ENCODE measurements around the gene DMAC2.

DNA sequence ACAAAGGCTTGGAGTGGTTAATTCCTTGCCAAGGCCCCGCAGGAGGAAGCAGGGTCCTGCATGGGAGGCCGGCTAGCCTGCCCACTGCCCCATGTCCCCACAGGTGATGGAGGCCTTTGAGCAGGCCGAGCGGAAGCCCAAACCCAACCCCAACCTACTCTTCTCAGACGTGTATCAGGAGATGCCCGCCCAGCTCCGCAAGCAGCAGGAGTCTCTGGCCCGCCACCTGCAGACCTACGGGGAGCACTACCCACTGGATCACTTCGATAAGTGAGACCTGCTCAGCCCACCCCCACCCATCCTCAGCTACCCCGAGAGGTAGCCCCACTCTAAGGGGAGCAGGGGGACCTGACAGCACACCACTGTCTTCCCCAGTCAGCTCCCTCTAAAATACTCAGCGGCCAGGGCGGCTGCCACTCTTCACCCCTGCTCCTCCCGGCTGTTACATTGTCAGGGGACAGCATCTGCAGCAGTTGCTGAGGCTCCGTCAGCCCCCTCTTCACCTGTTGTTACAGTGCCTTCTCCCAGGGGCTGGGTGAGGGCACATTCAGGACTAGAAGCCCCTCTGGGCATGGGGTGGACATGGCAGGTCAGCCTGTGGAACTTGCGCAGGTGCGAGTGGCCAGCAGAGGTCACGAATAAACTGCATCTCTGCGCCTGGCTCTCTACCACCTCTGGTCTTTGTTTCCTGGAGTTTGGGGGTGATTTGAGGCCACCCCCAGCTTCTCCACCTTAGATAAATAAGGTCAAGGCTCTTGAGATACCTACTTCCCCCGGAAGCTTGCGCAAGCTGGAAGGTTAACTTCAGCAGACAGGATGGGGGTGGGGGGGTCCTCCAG, 15.2 kb downstream of the DMAC2 start:
- TF ChIP-seq, protein P1, sequence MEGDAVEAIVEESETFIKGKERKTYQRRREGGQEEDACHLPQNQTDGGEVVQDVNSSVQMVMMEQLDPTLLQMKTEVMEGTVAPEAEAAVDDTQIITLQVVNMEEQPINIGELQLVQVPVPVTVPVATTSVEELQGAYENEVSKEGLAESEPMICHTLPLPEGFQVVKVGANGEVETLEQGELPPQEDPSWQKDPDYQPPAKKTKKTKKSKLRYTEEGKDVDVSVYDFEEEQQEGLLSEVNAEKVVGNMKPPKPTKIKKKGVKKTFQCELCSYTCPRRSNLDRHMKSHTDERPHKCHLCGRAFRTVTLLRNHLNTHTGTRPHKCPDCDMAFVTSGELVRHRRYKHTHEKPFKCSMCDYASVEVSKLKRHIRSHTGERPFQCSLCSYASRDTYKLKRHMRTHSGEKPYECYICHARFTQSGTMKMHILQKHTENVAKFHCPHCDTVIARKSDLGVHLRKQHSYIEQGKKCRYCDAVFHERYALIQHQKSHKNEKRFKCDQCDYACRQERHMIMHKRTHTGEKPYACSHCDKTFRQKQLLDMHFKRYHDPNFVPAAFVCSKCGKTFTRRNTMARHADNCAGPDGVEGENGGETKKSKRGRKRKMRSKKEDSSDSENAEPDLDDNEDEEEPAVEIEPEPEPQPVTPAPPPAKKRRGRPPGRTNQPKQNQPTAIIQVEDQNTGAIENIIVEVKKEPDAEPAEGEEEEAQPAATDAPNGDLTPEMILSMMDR (IDR thresholded peaks at IDR 0.05), result no peak
- no peak for TF ChIP-seq POLR2A (IDR thresholded peaks at IDR 0.05)

Data from breast epithelium (tissue), 3 donors.